ENCODE measurements around the gene MITD1. TPM values are rescaled to one million over a fixed set of nuclear protein-coding genes. Genes with fewer than 3 reads are reported as not detected.

Gene MITD1
- total and polyA plus RNA-seq, 2 experiments from 2014 or later = 32.7 to 44.8 TPM

DNA sequence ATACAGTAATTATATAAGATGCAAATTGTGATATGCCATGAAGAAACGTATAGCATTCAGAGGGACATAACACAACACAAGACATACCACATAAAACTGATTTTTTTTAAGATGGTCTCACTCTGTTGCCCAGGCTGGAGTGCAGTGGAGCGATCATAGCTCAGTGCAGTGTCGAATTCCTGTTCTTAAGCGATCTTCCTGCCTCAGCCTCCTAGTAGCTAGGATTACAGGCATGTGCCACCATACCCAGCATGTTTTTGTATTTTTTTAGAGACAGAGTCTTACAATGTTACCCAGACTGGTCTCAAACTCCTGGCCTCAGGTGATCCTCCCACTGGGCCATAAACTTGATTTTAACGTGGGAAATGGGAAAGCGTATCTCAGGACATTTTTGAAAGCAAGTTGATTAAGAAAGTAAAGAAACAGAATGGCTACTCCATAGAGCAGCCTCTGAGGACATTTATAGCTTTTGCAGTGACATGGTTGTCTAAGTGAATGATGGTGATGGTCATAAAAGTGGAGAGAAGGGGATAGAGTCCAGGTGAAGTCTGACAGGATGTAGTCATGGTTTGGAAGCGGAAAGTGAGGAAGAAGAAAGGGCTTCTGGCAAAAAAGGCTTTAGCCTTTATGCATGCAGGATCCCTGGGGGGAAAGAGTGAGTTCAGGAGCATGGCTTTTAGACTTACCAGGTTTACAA, 28.5 kb downstream of the MITD1 start:
- TF ChIP-seq EZH2 (IDR thresholded peaks at IDR 0.05; ENCODE audit: borderline replicate concordance) = no peak
- TF ChIP-seq, protein P1, sequence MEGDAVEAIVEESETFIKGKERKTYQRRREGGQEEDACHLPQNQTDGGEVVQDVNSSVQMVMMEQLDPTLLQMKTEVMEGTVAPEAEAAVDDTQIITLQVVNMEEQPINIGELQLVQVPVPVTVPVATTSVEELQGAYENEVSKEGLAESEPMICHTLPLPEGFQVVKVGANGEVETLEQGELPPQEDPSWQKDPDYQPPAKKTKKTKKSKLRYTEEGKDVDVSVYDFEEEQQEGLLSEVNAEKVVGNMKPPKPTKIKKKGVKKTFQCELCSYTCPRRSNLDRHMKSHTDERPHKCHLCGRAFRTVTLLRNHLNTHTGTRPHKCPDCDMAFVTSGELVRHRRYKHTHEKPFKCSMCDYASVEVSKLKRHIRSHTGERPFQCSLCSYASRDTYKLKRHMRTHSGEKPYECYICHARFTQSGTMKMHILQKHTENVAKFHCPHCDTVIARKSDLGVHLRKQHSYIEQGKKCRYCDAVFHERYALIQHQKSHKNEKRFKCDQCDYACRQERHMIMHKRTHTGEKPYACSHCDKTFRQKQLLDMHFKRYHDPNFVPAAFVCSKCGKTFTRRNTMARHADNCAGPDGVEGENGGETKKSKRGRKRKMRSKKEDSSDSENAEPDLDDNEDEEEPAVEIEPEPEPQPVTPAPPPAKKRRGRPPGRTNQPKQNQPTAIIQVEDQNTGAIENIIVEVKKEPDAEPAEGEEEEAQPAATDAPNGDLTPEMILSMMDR (IDR thresholded peaks at IDR 0.05; ENCODE audit: poor library complexity) = no peak
- H3K27ac ChIP-seq = peak overlapping the region; percentile 69
- peak; percentile 19 for DNase-seq (ENCODE audit: low spot score)
- no peak overlapping the region for H3K4me3 ChIP-seq
- H3K9me3 ChIP-seq (ENCODE audit: low read depth) = no peaks in the 10 kb centered on the region
- peak overlapping the region; percentile 25 for H3K4me2 ChIP-seq
- no peaks in the 10 kb centered on the region for H4K20me1 ChIP-seq (ENCODE audit: insufficient read depth, poor library complexity, severe bottlenecking)
- no peaks in the 10 kb centered on the region for H3K36me3 ChIP-seq (replicated peaks; ENCODE audit: insufficient read depth, low read depth)
- no peak overlapping the region for H2AFZ ChIP-seq
- H3K27me3 ChIP-seq = no peaks in the 10 kb centered on the region
- peaks cover 4% of the 10 kb centered on the region for H3K79me2 ChIP-seq
- no peaks in the 10 kb centered on the region for H3K9me2 ChIP-seq (replicated peaks; ENCODE audit: insufficient read depth)
- WGBS (ENCODE audit: low lambda C conversion rate, missing lambda C conversion rate) = 77% methylated on average over 7 of the region's 7 CpGs
- peaks cover 10% of the 10 kb centered on the region for H3K4me1 ChIP-seq (ENCODE audit: insufficient read depth)

DNA sequence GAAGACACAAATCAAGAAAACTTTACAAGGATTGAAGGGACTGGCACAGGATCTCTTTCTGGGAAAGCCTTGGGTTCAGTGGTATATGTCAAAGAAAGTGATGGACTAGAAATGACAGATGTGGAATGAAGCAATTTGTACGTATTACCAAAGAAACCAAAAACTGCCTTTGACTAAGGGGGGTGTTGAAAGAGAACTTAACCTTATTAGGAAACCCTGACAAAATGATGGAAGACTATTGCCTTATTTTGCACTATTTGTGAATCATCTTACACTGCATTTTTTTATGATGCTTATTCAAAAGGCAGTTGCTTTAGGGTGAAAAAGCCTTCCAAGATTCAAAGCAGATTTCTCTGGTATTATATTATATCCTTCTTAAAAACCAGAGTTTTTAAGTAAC, 30.2 kb downstream of the MITD1 start:
- WGBS (ENCODE audit: low lambda C conversion rate, missing lambda C conversion rate) = 100% methylated on average over 1 of the region's 1 CpG
- Histone ChIP-seq H3K4me3 (no peak overlapping the region), H4K20me1 (ENCODE audit: insufficient read depth, poor library complexity, severe bottlenecking) (no peaks in the 10 kb centered on the region), H3K4me2 (no peak overlapping the region), H3K4me1 (ENCODE audit: insufficient read depth) (peaks cover 6% of the 10 kb centered on the region), H3K36me3 (replicated peaks; ENCODE audit: insufficient read depth, low read depth) (no peaks in the 10 kb centered on the region), H3K9me2 (replicated peaks; ENCODE audit: insufficient read depth) (no peaks in the 10 kb centered on the region), H2AFZ (no peak overlapping the region), H3K9me3 (ENCODE audit: low read depth) (no peaks in the 10 kb centered on the region), H3K27me3 (no peaks in the 10 kb centered on the region), H3K27ac (no peak overlapping the region), H3K79me2 (no peaks in the 10 kb centered on the region)
- TF ChIP-seq, protein P1 (IDR thresholded peaks at IDR 0.05; ENCODE audit: poor library complexity) = no peak
- no peak for TF ChIP-seq EZH2 (IDR thresholded peaks at IDR 0.05; ENCODE audit: borderline replicate concordance)
- no peak for TF ChIP-seq EZH2phosphoT487 (IDR thresholded peaks at IDR 0.05; ENCODE audit: low read depth, severe bottlenecking, unreplicated experiment)
- no peak for DNase-seq (ENCODE audit: low spot score)

DNA sequence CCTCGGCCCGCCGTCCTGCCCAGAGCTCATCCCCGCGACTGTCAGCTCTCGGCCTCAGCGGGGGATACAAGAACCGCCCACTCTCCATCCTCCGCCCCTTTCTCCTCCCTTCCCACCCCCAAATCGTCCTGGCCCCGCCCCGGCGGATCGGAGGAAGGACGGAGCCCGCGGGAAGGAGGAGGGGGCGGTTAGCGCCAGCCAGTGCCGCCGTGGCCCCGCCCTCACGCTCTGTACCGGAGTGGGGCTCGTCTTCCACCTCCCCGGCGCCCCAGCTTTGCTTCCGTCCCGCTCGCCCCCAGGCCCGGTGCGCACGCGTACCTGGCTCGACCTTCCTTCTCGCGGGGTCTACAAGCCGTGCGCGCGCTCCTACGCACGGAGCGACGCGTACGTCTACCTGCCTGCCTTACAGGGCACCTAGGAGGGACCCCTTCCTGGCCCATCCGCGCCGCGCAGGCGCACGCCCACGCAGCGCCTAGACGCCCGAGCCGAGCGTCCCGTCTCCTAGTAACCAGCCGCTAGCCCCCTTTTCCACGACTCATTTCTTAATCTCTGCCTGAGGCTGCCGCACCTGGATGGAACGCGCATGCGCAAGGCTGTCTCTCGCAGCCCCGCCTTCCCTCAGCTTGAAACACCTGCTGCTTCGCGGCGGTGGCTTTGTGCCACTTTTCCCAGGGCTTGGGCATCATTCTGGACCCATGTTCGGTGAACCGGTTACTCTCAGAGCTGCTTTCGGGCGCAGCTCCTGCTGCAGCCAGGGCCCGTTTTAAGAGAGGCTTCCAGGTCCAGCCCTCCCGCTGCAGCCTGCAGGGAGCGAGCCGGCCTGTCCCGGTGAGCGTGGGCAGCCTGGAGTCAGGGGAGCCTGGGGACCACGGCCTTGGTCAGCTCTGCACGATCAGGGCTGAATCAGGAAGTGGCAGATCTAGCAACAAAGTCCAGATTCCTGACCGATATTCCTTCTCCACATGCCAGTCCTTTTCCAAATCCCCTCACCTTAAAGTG, 39.4 kb downstream of the MITD1 start, which contains the start of gene C2orf15:
Gene C2orf15, plus strand, starts transcription at position 598 of the 999 bp plus-strand sequence. CDS start 8,852 bp downstream, outside the sequence.
- Histone ChIP-seq H2AFZ (peak within 1 kb of the TSS; percentile 87), H3K27me3 (no peaks in the 10 kb centered on the region), H3K36me3 (replicated peaks; ENCODE audit: insufficient read depth, low read depth) (no peaks in the 10 kb centered on the region), H3K9me2 (replicated peaks; ENCODE audit: insufficient read depth) (no peaks in the 10 kb centered on the region), H3K4me2 (peak within 1 kb of the TSS; percentile 86), H3K4me3 (peak within 1 kb of the TSS; percentile 59), H3K27ac (peak within 1 kb of the TSS; percentile 86), H3K79me2 (peaks cover 14% of the 10 kb centered on the region), H3K9me3 (ENCODE audit: low read depth) (no peaks in the 10 kb centered on the region), H4K20me1 (ENCODE audit: insufficient read depth, poor library complexity, severe bottlenecking) (no peaks in the 10 kb centered on the region), H3K4me1 (ENCODE audit: insufficient read depth) (no peaks in the 10 kb centered on the region)
- WGBS (ENCODE audit: low lambda C conversion rate, missing lambda C conversion rate) = under 1% methylated on average over 59 of the region's 84 CpGs
- DNase-seq (ENCODE audit: low spot score) = peak; percentile 98
- no peak for TF ChIP-seq EZH2 (IDR thresholded peaks at IDR 0.05; ENCODE audit: borderline replicate concordance)
- TF ChIP-seq, protein P1 (IDR thresholded peaks at IDR 0.05; ENCODE audit: poor library complexity) = no peak
- TF ChIP-seq EZH2phosphoT487 (IDR thresholded peaks at IDR 0.05; ENCODE audit: low read depth, severe bottlenecking, unreplicated experiment) = no peak

All from hepatocyte (in vitro differentiated cells).